SK-N-SH treated with all-trans-retinoic acid at 6 μM for 48 hours (cell line): ENCODE results near the gene AGAP3.
A peak's percentile ranks its signal among the peaks of the same experiment; 100 is the strongest.

Experiments
- ATAC-seq: fragments of 200-7000 bp; cut with Tn5 transposase; 3 replicates; pipeline ENCODE4 v1.9.1; 2020; ENCODE audit warnings: mild to moderate bottlenecking, moderate library complexity
- ARNTL ChIP-seq: fragments of 450-650 bp; formaldehyde crosslinking; IDR thresholded peaks from 2 replicates; pipeline ENCODE4 v1.5.0; 2020; ENCODE audit warnings: low read depth, mild to moderate bottlenecking, moderate library complexity, borderline replicate concordance
- ESRRG ChIP-seq: fragments of 250-450 bp; sonication (Bioruptor Pico); IDR thresholded peaks from 2 replicates; pipeline ENCODE4 v1.6.1; 2021; ENCODE audit warnings: mild to moderate bottlenecking
- GLIS3 ChIP-seq: fragments of 250-450 bp; sonication (Bioruptor Pico); IDR thresholded peaks from 2 replicates; pipeline ENCODE4 v1.5.0; 2020; ENCODE audit warnings: mild to moderate bottlenecking, moderate library complexity
- PPARA ChIP-seq: fragments of 250-450 bp; sonication (Bioruptor Pico); IDR thresholded peaks from 2 replicates; pipeline ENCODE4 v1.5.0; 2020; ENCODE audit warnings: mild to moderate bottlenecking, borderline replicate concordance
- TCF4 ChIP-seq: fragments of 250-450 bp; sonication (Bioruptor Pico); IDR thresholded peaks from 2 replicates; pipeline ENCODE4 v1.8.0; 2021; ENCODE audit warnings: mild to moderate bottlenecking, moderate library complexity, borderline replicate concordance
- ZNF70 ChIP-seq: fragments of 450-650 bp; formaldehyde crosslinking; IDR thresholded peaks from 2 replicates; pipeline ENCODE4 v1.5.0; 2020; ENCODE audit warnings: mild to moderate bottlenecking, moderate library complexity
- TF ChIP-seq, protein P1 (sequence below): fragments of 250-450 bp; sonication (Bioruptor Pico); IDR thresholded peaks from 2 replicates; pipeline ENCODE4 v1.5.0; 2020; ENCODE audit warnings: mild to moderate bottlenecking, moderate library complexity
- TF ChIP-seq, protein P2 (sequence below): fragments of 250-450 bp; sonication (Bioruptor Pico); IDR thresholded peaks from 2 replicates; pipeline ENCODE4 v1.5.1; 2021; ENCODE audit warnings: mild to moderate bottlenecking, moderate library complexity
- TF ChIP-seq, protein P3 (sequence below): fragments of 250-450 bp; sonication (Bioruptor Pico); IDR thresholded peaks from 2 replicates; pipeline ENCODE4 v1.8.0; 2020; ENCODE audit warnings: mild to moderate bottlenecking, moderate library complexity, borderline replicate concordance
- TF ChIP-seq, protein P4 (sequence below): fragments of 250-450 bp; sonication (Bioruptor Pico); IDR thresholded peaks from 2 replicates; pipeline ENCODE4 v1.5.1; 2020; ENCODE audit warnings: low read depth, mild to moderate bottlenecking, moderate library complexity

The AGAP3 gene

DNA sequence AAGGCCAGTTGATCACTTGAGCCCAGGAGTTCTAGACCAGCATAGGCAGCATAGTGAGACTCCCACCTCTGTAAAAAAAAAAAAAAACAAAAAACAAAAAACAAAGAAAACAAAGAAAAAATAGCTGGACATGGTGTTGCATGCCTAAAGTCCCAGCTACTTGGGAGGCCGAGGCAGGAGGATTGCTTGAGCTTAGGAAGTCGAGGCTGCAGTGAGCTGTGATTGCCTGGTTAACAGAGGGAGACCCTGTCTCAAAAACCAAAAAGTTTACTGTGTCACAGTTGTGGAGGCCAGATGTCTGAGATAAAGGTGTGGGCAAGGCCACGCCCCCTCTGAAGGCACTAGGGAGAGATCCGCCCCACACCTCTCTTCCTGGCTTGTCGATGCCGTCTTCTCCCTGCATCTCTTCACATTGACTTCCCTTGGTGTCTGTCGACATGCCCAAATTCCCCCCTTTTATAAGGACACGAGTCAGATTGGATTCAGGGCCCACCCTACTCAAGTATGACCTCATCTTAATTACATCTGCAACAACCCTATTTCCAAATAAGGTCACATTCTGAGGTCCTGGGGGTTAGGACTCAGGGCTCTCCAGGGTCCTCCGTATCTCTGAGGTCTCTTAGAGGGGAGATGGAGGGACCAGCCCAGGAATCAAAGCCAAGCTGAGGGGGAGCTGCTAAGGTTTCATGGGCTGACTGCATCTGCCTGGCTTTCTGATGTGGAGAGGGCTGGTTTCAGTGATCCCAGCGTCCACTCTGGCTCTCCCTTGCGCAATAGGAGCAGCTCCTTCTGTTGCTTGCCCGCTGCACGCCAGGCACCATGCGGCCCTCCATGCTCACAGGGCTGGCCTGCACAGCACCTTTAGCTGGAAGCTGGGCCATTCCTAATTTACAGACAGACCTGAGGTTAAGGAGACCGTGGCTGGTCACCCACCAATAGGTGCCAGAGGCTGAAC is 23.1 kb downstream of the AGAP3 start:
- ATAC-seq, result no peak
- TF ChIP-seq, protein P1, sequence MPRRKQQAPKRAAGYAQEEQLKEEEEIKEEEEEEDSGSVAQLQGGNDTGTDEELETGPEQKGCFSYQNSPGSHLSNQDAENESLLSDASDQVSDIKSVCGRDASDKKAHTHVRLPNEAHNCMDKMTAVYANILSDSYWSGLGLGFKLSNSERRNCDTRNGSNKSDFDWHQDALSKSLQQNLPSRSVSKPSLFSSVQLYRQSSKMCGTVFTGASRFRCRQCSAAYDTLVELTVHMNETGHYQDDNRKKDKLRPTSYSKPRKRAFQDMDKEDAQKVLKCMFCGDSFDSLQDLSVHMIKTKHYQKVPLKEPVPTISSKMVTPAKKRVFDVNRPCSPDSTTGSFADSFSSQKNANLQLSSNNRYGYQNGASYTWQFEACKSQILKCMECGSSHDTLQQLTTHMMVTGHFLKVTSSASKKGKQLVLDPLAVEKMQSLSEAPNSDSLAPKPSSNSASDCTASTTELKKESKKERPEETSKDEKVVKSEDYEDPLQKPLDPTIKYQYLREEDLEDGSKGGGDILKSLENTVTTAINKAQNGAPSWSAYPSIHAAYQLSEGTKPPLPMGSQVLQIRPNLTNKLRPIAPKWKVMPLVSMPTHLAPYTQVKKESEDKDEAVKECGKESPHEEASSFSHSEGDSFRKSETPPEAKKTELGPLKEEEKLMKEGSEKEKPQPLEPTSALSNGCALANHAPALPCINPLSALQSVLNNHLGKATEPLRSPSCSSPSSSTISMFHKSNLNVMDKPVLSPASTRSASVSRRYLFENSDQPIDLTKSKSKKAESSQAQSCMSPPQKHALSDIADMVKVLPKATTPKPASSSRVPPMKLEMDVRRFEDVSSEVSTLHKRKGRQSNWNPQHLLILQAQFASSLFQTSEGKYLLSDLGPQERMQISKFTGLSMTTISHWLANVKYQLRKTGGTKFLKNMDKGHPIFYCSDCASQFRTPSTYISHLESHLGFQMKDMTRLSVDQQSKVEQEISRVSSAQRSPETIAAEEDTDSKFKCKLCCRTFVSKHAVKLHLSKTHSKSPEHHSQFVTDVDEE (CRISPR knock-in tag), result no peak

DNA sequence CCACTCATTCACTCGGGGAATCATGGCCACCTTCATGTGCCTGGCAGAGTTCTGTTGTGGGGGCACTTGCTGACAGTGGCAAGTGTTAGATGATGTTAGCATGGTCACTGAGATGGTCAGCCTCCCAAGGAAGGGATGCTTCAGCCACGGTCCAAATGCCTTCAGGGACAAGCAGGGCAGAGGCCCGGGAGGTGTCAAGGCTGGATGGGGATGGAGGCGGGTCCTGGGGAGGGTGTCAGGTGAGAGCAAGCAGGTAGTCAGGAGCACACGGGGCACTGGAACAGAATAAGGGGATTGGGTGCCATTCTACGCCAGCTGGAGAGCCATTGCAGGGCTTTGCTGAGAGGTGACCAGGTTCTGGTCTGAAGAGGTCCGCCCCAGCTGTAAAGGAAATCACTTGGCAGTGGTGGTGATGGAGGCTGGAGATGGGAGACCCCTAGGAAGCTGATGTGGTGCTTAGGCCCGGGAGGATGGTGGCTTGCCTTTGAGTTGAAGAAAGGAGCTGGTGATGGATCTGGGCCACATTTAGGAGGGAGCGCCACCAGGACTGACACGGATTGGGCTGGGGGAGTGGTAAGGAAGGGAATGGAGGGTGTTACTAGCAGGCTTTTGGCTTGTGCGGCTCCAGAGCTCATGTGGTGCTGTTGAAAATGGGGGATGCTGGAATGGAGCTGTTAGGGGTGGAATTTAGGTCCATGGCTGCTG is 24.1 kb downstream of the AGAP3 start:
- no peak for TF ChIP-seq ZNF70 (CRISPR knock-in tag)
- TF ChIP-seq, protein P2, sequence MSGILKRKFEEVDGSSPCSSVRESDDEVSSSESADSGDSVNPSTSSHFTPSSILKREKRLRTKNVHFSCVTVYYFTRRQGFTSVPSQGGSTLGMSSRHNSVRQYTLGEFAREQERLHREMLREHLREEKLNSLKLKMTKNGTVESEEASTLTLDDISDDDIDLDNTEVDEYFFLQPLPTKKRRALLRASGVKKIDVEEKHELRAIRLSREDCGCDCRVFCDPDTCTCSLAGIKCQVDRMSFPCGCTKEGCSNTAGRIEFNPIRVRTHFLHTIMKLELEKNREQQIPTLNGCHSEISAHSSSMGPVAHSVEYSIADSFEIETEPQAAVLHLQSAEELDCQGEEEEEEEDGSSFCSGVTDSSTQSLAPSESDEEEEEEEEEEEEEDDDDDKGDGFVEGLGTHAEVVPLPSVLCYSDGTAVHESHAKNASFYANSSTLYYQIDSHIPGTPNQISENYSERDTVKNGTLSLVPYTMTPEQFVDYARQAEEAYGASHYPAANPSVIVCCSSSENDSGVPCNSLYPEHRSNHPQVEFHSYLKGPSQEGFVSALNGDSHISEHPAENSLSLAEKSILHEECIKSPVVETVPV (CRISPR knock-in tag), result no peak
- TF ChIP-seq GLIS3 (CRISPR knock-in tag), result no peak
- no peak for TF ChIP-seq ARNTL (CRISPR knock-in tag)
- TF ChIP-seq TCF4 (CRISPR knock-in tag), result no peak
- TF ChIP-seq, protein P3, sequence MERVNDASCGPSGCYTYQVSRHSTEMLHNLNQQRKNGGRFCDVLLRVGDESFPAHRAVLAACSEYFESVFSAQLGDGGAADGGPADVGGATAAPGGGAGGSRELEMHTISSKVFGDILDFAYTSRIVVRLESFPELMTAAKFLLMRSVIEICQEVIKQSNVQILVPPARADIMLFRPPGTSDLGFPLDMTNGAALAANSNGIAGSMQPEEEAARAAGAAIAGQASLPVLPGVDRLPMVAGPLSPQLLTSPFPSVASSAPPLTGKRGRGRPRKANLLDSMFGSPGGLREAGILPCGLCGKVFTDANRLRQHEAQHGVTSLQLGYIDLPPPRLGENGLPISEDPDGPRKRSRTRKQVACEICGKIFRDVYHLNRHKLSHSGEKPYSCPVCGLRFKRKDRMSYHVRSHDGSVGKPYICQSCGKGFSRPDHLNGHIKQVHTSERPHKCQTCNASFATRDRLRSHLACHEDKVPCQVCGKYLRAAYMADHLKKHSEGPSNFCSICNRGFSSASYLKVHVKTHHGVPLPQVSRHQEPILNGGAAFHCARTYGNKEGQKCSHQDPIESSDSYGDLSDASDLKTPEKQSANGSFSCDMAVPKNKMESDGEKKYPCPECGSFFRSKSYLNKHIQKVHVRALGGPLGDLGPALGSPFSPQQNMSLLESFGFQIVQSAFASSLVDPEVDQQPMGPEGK (CRISPR knock-in tag), result no peak
- no peak for TF ChIP-seq ESRRG (CRISPR knock-in tag)
- TF ChIP-seq, protein P4, sequence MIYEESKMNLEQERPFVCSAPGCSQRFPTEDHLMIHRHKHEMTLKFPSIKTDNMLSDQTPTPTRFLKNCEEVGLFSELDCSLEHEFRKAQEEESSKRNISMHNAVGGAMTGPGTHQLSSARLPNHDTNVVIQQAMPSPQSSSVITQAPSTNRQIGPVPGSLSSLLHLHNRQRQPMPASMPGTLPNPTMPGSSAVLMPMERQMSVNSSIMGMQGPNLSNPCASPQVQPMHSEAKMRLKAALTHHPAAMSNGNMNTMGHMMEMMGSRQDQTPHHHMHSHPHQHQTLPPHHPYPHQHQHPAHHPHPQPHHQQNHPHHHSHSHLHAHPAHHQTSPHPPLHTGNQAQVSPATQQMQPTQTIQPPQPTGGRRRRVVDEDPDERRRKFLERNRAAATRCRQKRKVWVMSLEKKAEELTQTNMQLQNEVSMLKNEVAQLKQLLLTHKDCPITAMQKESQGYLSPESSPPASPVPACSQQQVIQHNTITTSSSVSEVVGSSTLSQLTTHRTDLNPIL (CRISPR knock-in tag), result no peak
- TF ChIP-seq, protein P1 (CRISPR knock-in tag), result no peak
- no peak for ATAC-seq

DNA sequence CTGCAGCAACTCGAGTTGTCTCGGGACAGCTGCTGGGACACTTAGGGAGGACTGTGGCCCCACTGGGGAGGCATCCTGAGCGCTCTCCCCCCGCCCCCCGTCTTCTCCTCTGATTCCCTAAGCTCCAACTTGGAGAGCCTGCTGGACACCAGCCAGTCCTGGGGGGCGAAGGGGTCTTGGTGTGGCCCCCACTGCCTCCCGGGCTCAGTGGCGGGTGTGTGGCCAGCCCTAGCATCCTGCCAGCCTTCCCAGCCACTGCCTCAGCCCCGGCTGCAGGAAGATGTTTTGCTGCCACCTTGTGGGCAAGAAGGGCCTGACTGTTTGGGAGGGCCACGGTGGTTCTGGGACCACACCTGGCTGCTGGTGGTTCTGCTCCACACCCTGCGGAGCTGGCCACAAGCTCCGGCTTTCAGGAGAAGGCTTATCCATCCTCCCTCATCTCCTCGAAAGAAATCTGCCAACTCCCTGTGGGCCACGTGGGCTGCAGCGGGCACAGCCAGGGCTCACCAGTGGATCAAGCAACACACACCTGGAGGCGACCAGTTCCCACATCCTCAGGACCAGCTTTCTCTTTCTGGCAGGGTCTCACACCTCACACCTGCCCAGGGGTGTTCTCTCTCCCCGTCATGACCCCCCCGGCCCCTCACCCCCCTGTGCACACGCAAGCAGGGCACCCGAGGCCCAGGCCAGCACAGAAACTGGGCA is 24.8 kb downstream of the AGAP3 start:
- ATAC-seq, result peak; percentile 76
- TF ChIP-seq, protein P3 (CRISPR knock-in tag), result peak; percentile 74; the same call in 1 of the 2 replicates
- no peak for TF ChIP-seq PPARA (CRISPR knock-in tag)
